OCI-LY3 (cell line): Measurements from ENCODE around the gene ME3.

Source experiments
- H2AFZ ChIP-seq: fragments of 200-600, 300-600 bp; shearing (Covaris generic); 2 replicates; pipeline ENCODE4 v1.6.0; 2014; ENCODE audit warnings: antibody characterized with exemption, low read depth, low read length
- H3K27ac ChIP-seq: fragments of 200-600, 300-600 bp; sonication (generic); 2 replicates; pipeline ENCODE4 v1.5.1; 2014; ENCODE audit warnings: mild to moderate bottlenecking, low read length, moderate library complexity, mixed read lengths
- H3K27me3 ChIP-seq: fragments of 200-600, 300-600 bp; sonication (generic); 2 replicates; pipeline ENCODE4 v1.6.1; 2014; ENCODE audit warnings: low read depth, low read length, mixed read lengths
- H3K36me3 ChIP-seq: fragments of 200-600, 300-600 bp; sonication (generic); replicated peaks from 2 replicates; pipeline ENCODE3; 2014; ENCODE audit warnings: low read depth, low read length, mixed read lengths
- H3K4me1 ChIP-seq: fragments of 300-600, 200-600 bp; sonication (generic); 2 replicates; pipeline ENCODE4 v1.6.1; 2014; ENCODE audit warnings: low read length, mixed read lengths
- H3K4me2 ChIP-seq: fragments of 200-600, 300-600 bp; sonication (generic); 2 replicates; pipeline ENCODE4 v1.6.1; 2014; ENCODE audit warnings: low read length, mixed read lengths
- H3K4me3 ChIP-seq: fragments of 300-600, 200-600 bp; sonication (generic); 2 replicates; pipeline ENCODE4 v1.5.1; 2014; ENCODE audit warnings: antibody characterized with exemption, mild to moderate bottlenecking, low read length, moderate library complexity
- H3K79me2 ChIP-seq: fragments of 300-600, 200-600 bp; shearing (Covaris generic); 2 replicates; pipeline ENCODE4 v1.6.1; 2014; ENCODE audit warnings: mild to moderate bottlenecking, low read length, mixed read lengths
- H3K9ac ChIP-seq: fragments of 300-600, 200-600 bp; shearing (Covaris generic); 2 replicates; pipeline ENCODE4 v1.6.0; 2014; ENCODE audit warnings: mild to moderate bottlenecking, low read length, moderate library complexity
- H3K9me3 ChIP-seq: fragments of 200-600, 300-600 bp; shearing (Covaris generic); 2 replicates; pipeline ENCODE4 v1.6.1; 2014; ENCODE audit warnings: low read length, mixed read lengths; ENCODE audit not compliant: insufficient read depth
- H4K20me1 ChIP-seq: fragments of 200-600, 300-600 bp; sonication (generic); 2 replicates; pipeline ENCODE4 v1.6.1; 2016; ENCODE audit warnings: low read length, mixed read lengths; ENCODE audit not compliant: insufficient read depth
- EZH2phosphoT487 ChIP-seq: fragments of 200-600 bp; shearing (Covaris generic); IDR thresholded peaks from 2 replicates; pipeline ENCODE4 v1.6.1; 2018; ENCODE audit warnings: antibody characterized with exemption, mixed run types, low read depth
- TF ChIP-seq, protein P1 (sequence below): fragments of 200-600, 300-600 bp; sonication (generic); IDR thresholded peaks from 2 replicates; pipeline ENCODE4 v1.5.1; 2014; ENCODE audit warnings: antibody characterized with exemption, low read length, low read depth

ME3 gene

DNA sequence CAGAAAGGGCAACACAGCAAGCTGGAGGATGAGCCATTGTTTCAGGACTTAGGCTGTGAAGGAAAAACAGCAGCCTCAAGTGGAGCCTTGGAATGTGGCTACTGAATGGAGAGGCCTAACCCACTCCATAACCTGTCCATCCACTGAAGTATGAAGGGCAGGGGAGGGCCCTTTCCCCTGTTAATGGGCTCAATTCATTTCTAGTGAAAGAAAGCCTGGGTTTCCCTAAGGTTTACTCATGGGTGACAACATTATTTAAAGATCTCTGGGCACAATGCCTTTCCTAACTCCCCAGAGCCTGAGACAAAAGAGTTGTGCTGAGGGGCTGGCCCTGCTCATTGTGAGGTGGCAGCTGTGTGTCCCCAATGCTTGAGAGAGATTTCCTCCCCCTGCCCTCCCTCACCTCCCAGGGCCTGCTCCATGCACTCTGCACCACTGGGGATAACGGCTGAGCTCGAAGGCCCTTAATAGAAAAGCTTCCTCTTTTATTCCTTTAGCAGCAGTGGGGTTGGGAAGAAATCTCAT is 83.8 kb downstream of the ME3 start:
- no peak overlapping the region for H3K4me2 ChIP-seq
- H3K4me1 ChIP-seq, result peaks cover 23% of the 10 kb centered on the region
- no peaks in the 10 kb centered on the region; the same call in 1 of the 2 replicates for H3K27me3 ChIP-seq
- H3K36me3 ChIP-seq, result no peaks in the 10 kb centered on the region
- no peaks in the 10 kb centered on the region for H3K79me2 ChIP-seq
- H3K9me3 ChIP-seq, result no peaks in the 10 kb centered on the region
- H3K4me3 ChIP-seq, result no peak overlapping the region
- TF ChIP-seq, protein P1, sequence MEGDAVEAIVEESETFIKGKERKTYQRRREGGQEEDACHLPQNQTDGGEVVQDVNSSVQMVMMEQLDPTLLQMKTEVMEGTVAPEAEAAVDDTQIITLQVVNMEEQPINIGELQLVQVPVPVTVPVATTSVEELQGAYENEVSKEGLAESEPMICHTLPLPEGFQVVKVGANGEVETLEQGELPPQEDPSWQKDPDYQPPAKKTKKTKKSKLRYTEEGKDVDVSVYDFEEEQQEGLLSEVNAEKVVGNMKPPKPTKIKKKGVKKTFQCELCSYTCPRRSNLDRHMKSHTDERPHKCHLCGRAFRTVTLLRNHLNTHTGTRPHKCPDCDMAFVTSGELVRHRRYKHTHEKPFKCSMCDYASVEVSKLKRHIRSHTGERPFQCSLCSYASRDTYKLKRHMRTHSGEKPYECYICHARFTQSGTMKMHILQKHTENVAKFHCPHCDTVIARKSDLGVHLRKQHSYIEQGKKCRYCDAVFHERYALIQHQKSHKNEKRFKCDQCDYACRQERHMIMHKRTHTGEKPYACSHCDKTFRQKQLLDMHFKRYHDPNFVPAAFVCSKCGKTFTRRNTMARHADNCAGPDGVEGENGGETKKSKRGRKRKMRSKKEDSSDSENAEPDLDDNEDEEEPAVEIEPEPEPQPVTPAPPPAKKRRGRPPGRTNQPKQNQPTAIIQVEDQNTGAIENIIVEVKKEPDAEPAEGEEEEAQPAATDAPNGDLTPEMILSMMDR, result no peak
- no peak overlapping the region for H3K27ac ChIP-seq
- H4K20me1 ChIP-seq, result no peaks in the 10 kb centered on the region
- H3K9ac ChIP-seq, result no peak overlapping the region
- H2AFZ ChIP-seq, result no peak overlapping the region

DNA sequence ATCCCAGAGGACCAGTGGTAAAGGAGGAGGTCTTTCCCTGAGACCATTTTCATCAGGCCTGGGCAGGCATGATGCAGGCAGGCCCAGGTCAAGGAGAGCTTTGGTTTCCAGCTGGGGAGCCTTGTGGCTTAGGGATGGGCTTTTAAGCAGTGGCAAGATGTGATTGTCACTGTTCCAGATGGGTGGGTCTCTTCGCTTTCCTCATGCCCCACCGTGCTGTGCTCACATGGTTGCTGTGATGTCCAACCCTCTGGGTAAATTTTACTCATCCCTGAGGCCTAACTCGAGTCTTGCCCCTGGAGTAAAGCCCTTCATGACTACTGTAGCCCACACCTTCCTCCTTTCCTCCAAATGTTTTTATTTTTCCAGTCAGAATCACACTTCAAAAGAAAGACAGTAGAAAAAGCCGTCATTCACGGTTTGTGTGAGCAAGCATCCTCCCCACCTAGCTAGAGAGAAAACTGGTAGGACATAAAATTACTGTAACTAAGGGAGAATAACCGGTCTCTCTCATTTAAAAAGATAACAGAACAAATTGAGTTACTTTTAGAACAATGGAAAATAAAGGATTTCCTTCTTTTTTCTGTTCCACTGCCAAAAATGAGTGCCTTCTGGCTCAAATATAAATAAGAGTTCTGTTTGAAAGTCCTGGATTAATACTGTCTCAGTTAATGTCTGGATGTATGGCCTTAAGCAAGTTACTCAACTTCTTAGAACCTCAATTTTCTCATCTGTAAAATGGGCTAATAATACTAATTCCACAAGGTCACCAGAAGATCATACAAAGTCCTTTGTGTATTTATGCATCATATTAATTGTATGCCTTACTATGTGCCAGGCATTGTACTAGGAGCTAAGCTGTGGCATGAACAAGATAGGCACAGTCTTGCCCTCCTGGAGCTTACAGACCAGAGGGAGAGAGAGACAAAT is 84.9 kb downstream of the ME3 start:
- Histone ChIP-seq H3K4me1 (peaks cover 12% of the 10 kb centered on the region), H4K20me1 (no peaks in the 10 kb centered on the region), H3K9ac (no peak overlapping the region), H3K27me3 (peaks cover 9% of the 10 kb centered on the region; the same call in 1 of the 2 replicates), H3K27ac (no peak overlapping the region), H3K4me2 (no peak overlapping the region), H3K9me3 (no peaks in the 10 kb centered on the region), H3K79me2 (no peaks in the 10 kb centered on the region), H3K4me3 (no peak overlapping the region), H2AFZ (no peak overlapping the region), H3K36me3 (no peaks in the 10 kb centered on the region)
- TF ChIP-seq, protein P1, result no peak
- TF ChIP-seq EZH2phosphoT487, result no peak

DNA sequence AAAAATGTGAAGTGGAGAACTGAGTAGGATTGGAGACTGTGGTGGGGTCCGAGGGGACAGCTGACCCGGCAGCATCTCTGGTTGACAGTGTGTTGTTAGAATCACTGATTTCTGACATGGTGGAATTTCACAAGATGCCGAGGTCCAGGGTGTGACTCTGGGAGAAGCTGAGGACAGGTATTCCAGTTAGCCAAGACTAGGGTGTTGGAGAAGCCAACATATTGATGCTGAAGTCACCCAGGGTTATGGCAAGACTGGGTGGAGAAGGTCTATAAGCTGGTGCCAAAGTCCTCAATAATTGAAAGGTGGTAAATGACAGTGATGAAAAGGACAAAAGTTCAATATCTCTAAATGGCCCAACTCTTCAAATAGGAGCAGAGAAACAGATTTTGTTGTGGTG is 86.1 kb downstream of the ME3 start:
- TF ChIP-seq, protein P1, result no peak
- TF ChIP-seq EZH2phosphoT487, result no peak
- no peak overlapping the region for H3K4me2 ChIP-seq

DNA sequence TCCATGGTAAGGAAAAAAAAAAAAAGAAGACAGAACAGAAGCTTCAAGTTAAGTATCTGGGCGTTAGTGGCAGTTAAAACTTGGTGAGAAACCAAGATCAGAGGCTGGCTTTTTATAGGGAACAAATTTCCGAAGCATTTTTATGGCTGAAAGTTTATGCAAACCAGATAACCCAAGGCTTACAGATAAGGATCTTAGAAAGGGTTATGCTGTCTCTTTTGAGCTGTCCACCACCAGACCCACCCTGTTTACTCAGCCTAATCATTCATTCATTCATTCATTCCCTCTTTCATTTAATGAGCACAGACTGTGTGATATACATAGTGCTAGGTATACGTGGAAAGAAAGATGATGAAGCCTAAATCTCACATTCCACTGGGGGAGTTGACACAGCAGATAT is 89.5 kb downstream of the ME3 start:
- H2AFZ ChIP-seq, result no peak overlapping the region
- H3K4me2 ChIP-seq, result no peak overlapping the region
- H3K9ac ChIP-seq, result no peak overlapping the region
- TF ChIP-seq EZH2phosphoT487, result no peak
- TF ChIP-seq, protein P1, result no peak
- H3K27ac ChIP-seq, result no peak overlapping the region
- no peaks in the 10 kb centered on the region for H3K9me3 ChIP-seq
- no peaks in the 10 kb centered on the region for H3K79me2 ChIP-seq
- H3K4me1 ChIP-seq, result no peaks in the 10 kb centered on the region
- H3K27me3 ChIP-seq, result peaks cover 19% of the 10 kb centered on the region; the same call in 1 of the 2 replicates
- no peaks in the 10 kb centered on the region for H4K20me1 ChIP-seq
- H3K4me3 ChIP-seq, result no peak overlapping the region
- H3K36me3 ChIP-seq, result no peaks in the 10 kb centered on the region

More for the DNA sequence above, 86.1 kb downstream of the ME3 start:
- Histone ChIP-seq H3K4me1 (no peaks in the 10 kb centered on the region), H3K9ac (no peak overlapping the region), H2AFZ (no peak overlapping the region), H3K4me3 (no peak overlapping the region), H3K27me3 (peaks cover 18% of the 10 kb centered on the region; the same call in 1 of the 2 replicates), H3K36me3 (no peaks in the 10 kb centered on the region), H3K27ac (no peak overlapping the region), H3K79me2 (no peaks in the 10 kb centered on the region), H3K9me3 (no peaks in the 10 kb centered on the region), H4K20me1 (no peaks in the 10 kb centered on the region)
